ENCODE data around the gene CHI3L1.

GRCh38 chr1:203189951-203190352, 3.4 kb upstream of the CHI3L1 start:
- TF ChIP-seq, protein P1, sequence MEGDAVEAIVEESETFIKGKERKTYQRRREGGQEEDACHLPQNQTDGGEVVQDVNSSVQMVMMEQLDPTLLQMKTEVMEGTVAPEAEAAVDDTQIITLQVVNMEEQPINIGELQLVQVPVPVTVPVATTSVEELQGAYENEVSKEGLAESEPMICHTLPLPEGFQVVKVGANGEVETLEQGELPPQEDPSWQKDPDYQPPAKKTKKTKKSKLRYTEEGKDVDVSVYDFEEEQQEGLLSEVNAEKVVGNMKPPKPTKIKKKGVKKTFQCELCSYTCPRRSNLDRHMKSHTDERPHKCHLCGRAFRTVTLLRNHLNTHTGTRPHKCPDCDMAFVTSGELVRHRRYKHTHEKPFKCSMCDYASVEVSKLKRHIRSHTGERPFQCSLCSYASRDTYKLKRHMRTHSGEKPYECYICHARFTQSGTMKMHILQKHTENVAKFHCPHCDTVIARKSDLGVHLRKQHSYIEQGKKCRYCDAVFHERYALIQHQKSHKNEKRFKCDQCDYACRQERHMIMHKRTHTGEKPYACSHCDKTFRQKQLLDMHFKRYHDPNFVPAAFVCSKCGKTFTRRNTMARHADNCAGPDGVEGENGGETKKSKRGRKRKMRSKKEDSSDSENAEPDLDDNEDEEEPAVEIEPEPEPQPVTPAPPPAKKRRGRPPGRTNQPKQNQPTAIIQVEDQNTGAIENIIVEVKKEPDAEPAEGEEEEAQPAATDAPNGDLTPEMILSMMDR (IDR thresholded peaks at IDR 0.05; ENCODE audit: insufficient read depth, low read length, poor library complexity, severe bottlenecking), result no peak
- TF ChIP-seq EZH2phosphoT487 (conservative IDR thresholded peaks at IDR 0.05; ENCODE audit: low read length), result no peak

Data from SU-DHL-6 (cell line).